Naive thymus-derived CD8-positive, alpha-beta T cell (primary cell): ENCODE data around the gene SLC12A2. TPM values are rescaled to one million over a fixed set of nuclear protein-coding genes. Genes with fewer than 3 reads are reported as not detected.

ENCODE experiments used
- ATAC-seq, 2 donors: fragments of 150-1000 bp; cut with Tn5 transposase in 1 of 2; sonication (Bioruptor Pico), chemical (Tn5 transposase) in 1 of 2; 1 replicate in 1 of 2; 2 replicates in 1 of 2; pipeline ENCODE4 v1.10.0; 2021; ENCODE audit warnings: mild to moderate bottlenecking in 2 of 2, moderate library complexity in 2 of 2
- POLR2A ChIA-PET: fragments of 350-600 bp; sonication (Branson Sonifier 250); formaldehyde crosslinking; loops from one replicate; lab custom pipeline; 2021; ENCODE audit warnings: antibody characterized with exemption; lab: Charles Lee
- DNase-seq, 10 donors: peaks; one replicate each; pipeline versions ENCODE4 v3.0.0 to v3.0.0-alpha.2; 2020 to 2022
- H3K27ac Mint-ChIP-seq, 10 donors: one replicate each; pipeline ENCODE4 v1.8.0; 2020 to 2022; ENCODE audit warnings: mild to moderate bottlenecking in 10 of 10, mixed read lengths in 10 of 10, moderate library complexity in 4 of 10, inconsistent platforms in 1 of 10
- H3K27me3 Mint-ChIP-seq, 5 donors: one replicate each; pipeline ENCODE4 v1.8.0; 2021 to 2022; ENCODE audit warnings: mixed read lengths in 5 of 5
- H3K36me3 Mint-ChIP-seq, 3 donors: one replicate each; pipeline ENCODE4 v1.8.0; 2020 to 2022; ENCODE audit warnings: mixed read lengths in 3 of 3, mild to moderate bottlenecking in 2 of 3, inconsistent platforms in 1 of 3
- H3K4me1 Mint-ChIP-seq, 4 donors: one replicate each; pipeline ENCODE4 v1.8.0; 2021 to 2022; ENCODE audit warnings: mixed read lengths in 4 of 4
- H3K4me3 Mint-ChIP-seq, 10 donors: one replicate each; pipeline ENCODE4 v1.8.0; 2020 to 2022; ENCODE audit warnings: mild to moderate bottlenecking in 10 of 10, mixed read lengths in 10 of 10, moderate library complexity in 6 of 10, inconsistent platforms in 1 of 10
- H3K9me3 Mint-ChIP-seq, 9 donors: one replicate each; pipeline ENCODE4 v1.8.0; 2020 to 2022; ENCODE audit warnings: mixed read lengths in 9 of 9, mild to moderate bottlenecking in 3 of 9, inconsistent platforms in 1 of 9, moderate library complexity in 1 of 9
- polyA plus RNA-seq, 3 donors: library from polyadenylated mRNA; unstranded; fragments of 300-500 nt; fragmentation: Illumina TruSeq; gene quantifications; one replicate each; pipeline ENCODE4 v1.2.3, GENCODE V29; 2021
- total RNA-seq, 8 experiments: library from RNA in 2 of 8; stranded (reverse) in 2 of 8; gene quantifications; one replicate each; pipeline ENCODE4 v1.2.3 and lab custom pipeline; 2021 to 2026

The SLC12A2 gene
- total and polyA plus RNA-seq, 5 experiments from 2014 or later, result 4.5 to 16.4 (median 6.6) TPM

- Mint-ChIP-seq H3K4me3 (no peak overlapping the region), H3K36me3 (peaks cover 0 to 49% (median 18%) of the 10 kb centered on the region in 3 donors), H3K9me3 (no peaks in the 10 kb centered on the region), H3K27ac (no peak overlapping the region), H3K4me1 (no peaks in the 10 kb centered on the region), H3K27me3 (no peaks in the 10 kb centered on the region)
- DNase-seq, result no peak
- no peak for ATAC-seq
- POLR2A ChIA-PET, result no interaction called here
Measured at GRCh38 chr5:128143911-128144310, 60.3 kb downstream of the SLC12A2 start.

DNA sequence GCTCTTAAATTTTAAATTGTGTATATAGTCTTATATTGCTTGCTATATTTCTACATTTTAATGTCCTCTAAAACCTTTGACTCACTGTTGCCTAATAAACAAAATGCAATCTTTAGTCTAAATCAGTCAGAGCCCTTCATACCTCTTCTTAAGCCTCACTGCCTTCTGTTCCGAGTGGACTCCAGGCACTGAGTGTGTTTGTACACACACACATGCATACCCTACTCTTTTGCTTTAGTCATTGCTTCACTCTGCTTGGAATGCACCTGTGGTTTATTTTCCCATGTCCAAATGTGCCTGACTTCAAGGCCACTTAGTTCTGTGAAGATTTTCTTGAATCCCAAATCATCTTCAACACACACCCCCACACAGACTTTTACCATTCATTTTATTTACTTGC lies 60.9 kb downstream of the SLC12A2 start:
- no peaks in the 10 kb centered on the region for H3K27me3 Mint-ChIP-seq
- no peaks in the 10 kb centered on the region for H3K4me1 Mint-ChIP-seq
- DNase-seq (no peak), ATAC-seq (no peak)
- POLR2A ChIA-PET, result no interaction called here
- no peak overlapping the region for H3K4me3 Mint-ChIP-seq
- H3K9me3 Mint-ChIP-seq, result no peaks in the 10 kb centered on the region
- peaks cover 0 to 55% (median 18%) of the 10 kb centered on the region in 3 donors for H3K36me3 Mint-ChIP-seq
- peak overlapping the region in 1 of 10 donors; percentile 19 for H3K27ac Mint-ChIP-seq

DNA sequence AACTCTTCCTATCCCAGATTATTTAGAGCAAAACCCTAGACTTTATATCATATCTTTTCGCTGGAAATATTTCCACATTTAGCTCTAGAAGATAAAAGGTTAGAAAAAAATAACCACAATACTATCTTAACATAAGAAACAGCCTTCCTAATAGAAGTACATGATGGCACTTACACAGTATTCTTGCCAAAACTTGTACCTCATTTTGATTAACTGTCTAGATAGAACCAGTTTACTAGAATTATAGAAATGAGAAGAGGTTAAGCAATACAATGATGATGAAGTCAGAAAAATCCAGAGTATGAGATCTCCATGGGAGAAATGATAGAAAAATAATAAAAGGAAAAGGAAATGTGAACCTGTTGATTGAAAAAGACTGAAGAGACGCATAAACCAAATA lies 63.1 kb downstream of the SLC12A2 start:
- DNase-seq, result no peak
- no peaks in the 10 kb centered on the region for H3K9me3 Mint-ChIP-seq
- no peak for ATAC-seq
- no peaks in the 10 kb centered on the region for H3K4me1 Mint-ChIP-seq
- no peak overlapping the region for H3K4me3 Mint-ChIP-seq
- H3K27me3 Mint-ChIP-seq, result no peaks in the 10 kb centered on the region
- H3K27ac Mint-ChIP-seq, result no peak overlapping the region
- POLR2A ChIA-PET, result no interaction called here
- peaks cover 0 to 55% (median 26%) of the 10 kb centered on the region in 3 donors for H3K36me3 Mint-ChIP-seq

DNA sequence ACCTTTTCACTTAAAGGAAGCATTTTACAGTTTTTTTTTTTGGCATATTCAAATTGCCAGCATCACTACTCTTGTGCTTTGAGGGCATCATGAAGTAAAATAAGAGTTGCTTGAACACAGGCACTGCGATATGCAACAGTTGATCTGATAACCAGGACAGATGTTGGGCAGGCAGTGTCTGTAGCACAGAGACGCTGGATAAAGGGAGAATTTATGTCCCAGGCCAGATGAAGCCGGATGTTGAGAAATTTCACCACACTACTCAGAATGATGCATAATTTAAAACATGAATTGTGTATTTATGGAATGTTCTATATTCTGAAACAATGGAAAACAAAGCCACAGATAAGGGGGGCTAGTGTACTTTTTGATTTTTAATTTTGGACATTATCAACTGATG lies 71.4 kb downstream of the SLC12A2 start:
- H3K27ac Mint-ChIP-seq, result peak overlapping the region in 1 of 10 donors; percentile 17
- H3K36me3 Mint-ChIP-seq, result peaks cover 0 to 79% (median 63%) of the 10 kb centered on the region in 3 donors
- H3K4me1 Mint-ChIP-seq, result no peaks in the 10 kb centered on the region
- no peak overlapping the region for H3K4me3 Mint-ChIP-seq
- POLR2A ChIA-PET, result no interaction called here
- ATAC-seq (no peak), DNase-seq (no peak)
- no peaks in the 10 kb centered on the region for H3K27me3 Mint-ChIP-seq
- peaks cover 0 to 5% (median 0%) of the 10 kb centered on the region in 9 donors for H3K9me3 Mint-ChIP-seq

DNA sequence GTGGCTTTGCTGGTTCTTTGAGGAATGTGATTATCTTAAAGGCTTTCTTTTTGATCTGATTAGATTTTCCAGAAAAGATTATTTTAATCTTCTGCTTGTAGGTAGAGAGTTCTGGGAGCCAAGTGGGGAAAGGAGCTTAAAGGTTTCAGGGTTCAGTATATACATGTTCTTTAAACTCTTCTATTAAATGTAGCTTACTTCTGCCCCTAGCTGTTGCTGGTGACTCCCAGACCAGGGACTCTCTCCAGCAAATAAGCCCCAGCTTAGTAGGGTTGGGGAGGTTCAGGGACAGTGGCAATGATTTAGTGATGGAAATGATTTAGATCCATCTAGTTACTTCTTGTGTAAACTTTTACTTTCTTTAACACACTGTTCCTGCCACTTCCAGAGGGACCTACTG lies 72.2 kb downstream of the SLC12A2 start:
- POLR2A ChIA-PET, result no interaction called here
- no peak for DNase-seq
- H3K9me3 Mint-ChIP-seq, result peaks cover 0 to 5% (median 0%) of the 10 kb centered on the region in 9 donors
- H3K36me3 Mint-ChIP-seq, result peaks cover 0 to 84% (median 62%) of the 10 kb centered on the region in 3 donors
- H3K27me3 Mint-ChIP-seq, result no peaks in the 10 kb centered on the region
- ATAC-seq, result no peak
- H3K27ac Mint-ChIP-seq, result peak overlapping the region in 1 of 10 donors; percentile 46
- no peak overlapping the region for H3K4me3 Mint-ChIP-seq
- H3K4me1 Mint-ChIP-seq, result no peaks in the 10 kb centered on the region

GRCh38 chr5:128156521-128156920 lies 73.0 kb downstream of the SLC12A2 start:
- peaks cover 0 to 81% (median 58%) of the 10 kb centered on the region in 3 donors for H3K36me3 Mint-ChIP-seq
- POLR2A ChIA-PET, result no interaction called here
- DNase-seq, result no peak
- H3K4me3 Mint-ChIP-seq, result no peak overlapping the region
- no peak for ATAC-seq
- peaks cover 0 to 5% (median 0%) of the 10 kb centered on the region in 9 donors for H3K9me3 Mint-ChIP-seq
- H3K4me1 Mint-ChIP-seq, result no peaks in the 10 kb centered on the region
- H3K27me3 Mint-ChIP-seq, result no peaks in the 10 kb centered on the region
- peak overlapping the region in 1 of 10 donors; percentile 46 for H3K27ac Mint-ChIP-seq

- Mint-ChIP-seq H3K4me3 (no peak overlapping the region), H3K27ac (no peak overlapping the region), H3K27me3 (no peaks in the 10 kb centered on the region), H3K9me3 (peaks cover 0 to 5% (median 0%) of the 10 kb centered on the region in 9 donors), H3K36me3 (peaks cover 9 to 84% (median 64%) of the 10 kb centered on the region in 3 donors), H3K4me1 (no peaks in the 10 kb centered on the region)
- no peak for ATAC-seq
- DNase-seq, result no peak
- POLR2A ChIA-PET, result no interaction called here
Measured at GRCh38 chr5:128158342-128158741, 74.8 kb downstream of the SLC12A2 start.

DNA sequence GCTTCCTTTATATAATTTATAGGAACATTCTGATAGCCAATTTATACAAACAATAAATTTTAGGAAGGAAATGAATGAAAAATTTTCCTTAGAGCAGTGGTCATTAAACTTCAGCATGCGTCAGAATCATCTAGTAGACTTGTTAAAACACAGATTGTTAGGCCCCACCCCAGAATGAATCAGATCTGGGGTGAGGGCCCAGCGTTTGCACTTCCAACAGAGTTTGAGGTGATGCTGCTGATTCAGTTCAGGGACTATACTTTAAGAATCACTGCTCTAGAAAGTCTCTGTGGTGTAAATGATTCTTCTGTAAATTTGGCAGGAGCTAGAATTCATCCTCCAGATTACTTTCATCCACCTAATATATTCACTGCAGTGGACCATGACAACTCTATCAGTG lies 80.4 kb downstream of the SLC12A2 start:
- Mint-ChIP-seq H3K27me3 (no peaks in the 10 kb centered on the region), H3K36me3 (peaks cover 9 to 60% (median 43%) of the 10 kb centered on the region in 3 donors), H3K4me1 (no peaks in the 10 kb centered on the region), H3K4me3 (no peak overlapping the region), H3K27ac (no peak overlapping the region), H3K9me3 (peaks cover 0 to 4% (median 0%) of the 10 kb centered on the region in 9 donors)
- ATAC-seq, result no peak
- POLR2A ChIA-PET, result no interaction called here
- DNase-seq, result no peak

GRCh38 chr5:128169401-128170017 lies 85.9 kb downstream of the SLC12A2 start:
- Mint-ChIP-seq H3K27ac (no peak overlapping the region), H3K9me3 (peaks cover 0 to 3% (median 0%) of the 10 kb centered on the region in 9 donors), H3K36me3 (peaks cover 0 to 38% (median 24%) of the 10 kb centered on the region in 3 donors), H3K27me3 (no peaks in the 10 kb centered on the region), H3K4me3 (no peak overlapping the region), H3K4me1 (no peaks in the 10 kb centered on the region)
- POLR2A ChIA-PET, result no interaction called here
- ATAC-seq, result no peak
- DNase-seq, result no peak

DNA sequence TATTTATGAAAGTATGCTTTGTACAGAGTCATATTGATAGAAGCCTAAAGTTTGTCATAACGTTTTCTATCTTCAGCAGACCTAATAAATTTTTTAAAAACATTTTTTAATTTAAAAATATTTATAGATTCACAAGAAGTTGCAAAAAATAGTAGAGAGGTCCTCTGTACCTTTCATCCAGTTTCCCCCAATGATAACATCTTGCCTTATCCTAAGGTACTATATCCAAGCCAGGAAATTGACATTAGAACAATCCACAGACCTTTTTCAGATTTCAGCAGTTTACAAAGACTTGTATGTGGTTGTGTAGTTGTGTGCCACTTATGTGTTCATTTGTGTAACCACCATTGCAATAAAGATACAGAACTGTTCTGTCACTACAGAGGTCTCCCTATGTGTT lies 88.5 kb downstream of the SLC12A2 start:
- Mint-ChIP-seq H3K4me1 (no peaks in the 10 kb centered on the region), H3K27ac (no peak overlapping the region), H3K9me3 (peaks cover 0 to 2% (median 0%) of the 10 kb centered on the region in 9 donors), H3K4me3 (no peak overlapping the region), H3K27me3 (no peaks in the 10 kb centered on the region), H3K36me3 (peaks cover 0 to 28% (median 17%) of the 10 kb centered on the region in 3 donors)
- POLR2A ChIA-PET, result no interaction called here
- DNase-seq (no peak), ATAC-seq (no peak)

GRCh38 chr5:128174951-128175350 lies 91.4 kb downstream of the SLC12A2 start:
- no peak for ATAC-seq

GRCh38 chr5:128192368-128192767 lies 108.8 kb downstream of the SLC12A2 start:
- Mint-ChIP-seq H3K4me3 (no peak overlapping the region), H3K9me3 (no peaks in the 10 kb centered on the region), H3K27me3 (no peaks in the 10 kb centered on the region), H3K4me1 (peaks cover 7 to 18% (median 13%) of the 10 kb centered on the region in 4 donors), H3K27ac (peak overlapping the region in 4 of 10 donors; percentile 0 to 41 (median 1)), H3K36me3 (peaks cover 0 to 18% (median 2%) of the 10 kb centered on the region in 3 donors)
- no peak for ATAC-seq
- POLR2A ChIA-PET, result no interaction called here
- no peak for DNase-seq

More at GRCh38 chr5:128174951-128175350, 91.4 kb downstream of the SLC12A2 start:
- peaks cover 0 to 2% (median 0%) of the 10 kb centered on the region in 9 donors for H3K9me3 Mint-ChIP-seq
- H3K27ac Mint-ChIP-seq, result peak overlapping the region in 1 of 10 donors; percentile 29
- peaks cover 0 to 41% (median 11%) of the 10 kb centered on the region in 3 donors for H3K36me3 Mint-ChIP-seq
- H3K4me1 Mint-ChIP-seq, result no peaks in the 10 kb centered on the region
- no peaks in the 10 kb centered on the region for H3K27me3 Mint-ChIP-seq
- no peak overlapping the region for H3K4me3 Mint-ChIP-seq
- POLR2A ChIA-PET, result no interaction called here
- no peak for DNase-seq

DNA sequence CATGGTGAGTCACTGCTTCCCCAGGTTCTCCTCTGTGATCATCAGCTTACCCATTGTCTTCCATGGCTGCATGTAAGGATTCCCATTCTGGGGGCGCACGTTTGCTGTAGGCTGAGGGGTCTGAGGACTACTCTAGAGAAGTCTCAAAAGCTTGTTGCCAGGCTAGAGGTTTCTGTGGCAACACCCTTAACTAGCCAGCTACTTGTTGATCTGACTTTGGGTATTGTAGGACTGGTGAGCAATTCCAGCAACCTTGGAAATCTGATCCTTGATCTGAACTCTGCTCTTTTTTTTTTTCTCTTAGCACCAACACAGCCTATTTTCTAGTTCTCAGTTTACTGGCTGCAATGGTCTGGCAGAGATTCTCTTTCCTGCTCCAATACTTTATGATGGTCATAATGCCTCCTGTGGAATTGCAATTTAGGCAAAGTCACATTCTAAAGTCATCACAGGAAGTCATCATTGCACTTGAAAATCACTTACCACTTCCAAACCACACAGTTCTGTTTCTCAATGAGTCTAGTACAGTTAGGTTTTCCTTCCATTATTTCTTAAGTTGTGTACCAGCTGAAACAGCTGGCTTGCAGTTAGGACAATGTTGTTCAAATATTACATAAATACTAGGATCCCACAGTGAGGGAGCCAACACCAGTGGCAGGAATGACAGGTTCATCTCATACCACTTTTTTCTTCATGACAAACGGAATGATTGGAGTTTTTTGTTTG lies 110.3 kb downstream of the SLC12A2 start:
- Mint-ChIP-seq H3K9me3 (no peaks in the 10 kb centered on the region), H3K4me1 (peaks cover 19 to 32% (median 26%) of the 10 kb centered on the region in 4 donors), H3K27ac (peak overlapping the region in 4 of 10 donors; percentile 9 to 46 (median 20)), H3K36me3 (peaks cover 0 to 10% (median 0%) of the 10 kb centered on the region in 3 donors), H3K4me3 (no peak overlapping the region), H3K27me3 (no peaks in the 10 kb centered on the region)
- no peak for ATAC-seq
- DNase-seq, result no peak
- POLR2A ChIA-PET, result no interaction called here
